Naive thymus-derived CD4-positive, alpha-beta T cell (primary cell): Measurements from ENCODE around the gene CIDEB. TPM values are rescaled to one million over a fixed set of nuclear protein-coding genes. Genes with fewer than 3 reads are reported as not detected.

ENCODE experiments used
- ATAC-seq: fragments of 150-1000 bp; cut with Tn5 transposase; 2 replicates; pipeline ENCODE4 v1.10.0; 2021; ENCODE audit warnings: mild to moderate bottlenecking, moderate library complexity
- CTCF ChIA-PET: fragments of 350-600 bp; sonication (Branson Sonifier 250); formaldehyde crosslinking; loops from one replicate; lab custom pipeline; 2021; ENCODE audit warnings: antibody characterized with exemption; lab: Charles Lee
- POLR2A ChIA-PET: fragments of 350-600 bp; sonication (Branson Sonifier 250); formaldehyde crosslinking; loops from one replicate; lab custom pipeline; 2021; ENCODE audit warnings: antibody characterized with exemption, inconsistent platforms; lab: Charles Lee
- DNase-seq, 9 donors: peaks; one replicate each; pipeline versions ENCODE4 v3.0.0 to v3.0.0-alpha.2; 2020 to 2022; ENCODE audit warnings: mixed read lengths in 1 of 9
- H3K27ac ChIP-seq: one replicate; pipeline ENCODE4 v1.7.0; 2013; ENCODE audit warnings: mild to moderate bottlenecking, low read depth, low read length, moderate library complexity
- H3K27me3 ChIP-seq, 2 donors: one replicate each; pipeline ENCODE4 v1.7.0; 2013; ENCODE audit warnings: low read length in 2 of 2, mild to moderate bottlenecking in 2 of 2, moderate library complexity in 2 of 2; ENCODE audit not compliant: control insufficient read depth in 2 of 2, insufficient read depth in 2 of 2
- H3K36me3 ChIP-seq, 3 experiments: 1 replicate in 2 of 3; 2 replicates in 1 of 3; pipeline ENCODE4 v1.7.0; 2013; ENCODE audit warnings: low read length in 3 of 3, mild to moderate bottlenecking in 3 of 3, moderate library complexity in 1 of 3; ENCODE audit not compliant: insufficient read depth in 3 of 3, control insufficient read depth in 2 of 3
- H3K4me1 ChIP-seq, 2 donors: one replicate each; pipeline ENCODE4 v1.7.0; 2013; ENCODE audit warnings: low read length in 2 of 2, mild to moderate bottlenecking in 2 of 2, moderate library complexity in 1 of 2; ENCODE audit not compliant: control insufficient read depth in 2 of 2, insufficient read depth in 2 of 2
- H3K4me3 ChIP-seq: 2 replicates; pipeline ENCODE4 v1.7.0; 2013; ENCODE audit warnings: mild to moderate bottlenecking, low read length
- H3K9me3 ChIP-seq, 3 experiments: 1 replicate in 2 of 3; 2 replicates in 1 of 3; pipeline ENCODE4 v1.7.0; 2013; ENCODE audit warnings: low read length in 3 of 3; ENCODE audit not compliant: control insufficient read depth in 2 of 3
- H3K27ac Mint-ChIP-seq, 9 donors: one replicate each; pipeline ENCODE4 v1.8.0; 2020 to 2022; ENCODE audit warnings: mixed read lengths in 9 of 9, mild to moderate bottlenecking in 8 of 9, moderate library complexity in 5 of 9, inconsistent platforms in 2 of 9
- H3K27me3 Mint-ChIP-seq, 5 donors: one replicate each; pipeline ENCODE4 v1.8.0; 2021 to 2022; ENCODE audit warnings: mixed read lengths in 5 of 5, mild to moderate bottlenecking in 1 of 5
- H3K36me3 Mint-ChIP-seq, 5 donors: one replicate each; pipeline ENCODE4 v1.8.0; 2020 to 2022; ENCODE audit warnings: mixed read lengths in 5 of 5, mild to moderate bottlenecking in 3 of 5, inconsistent platforms in 1 of 5
- H3K4me1 Mint-ChIP-seq, 7 donors: one replicate each; pipeline ENCODE4 v1.8.0; 2020 to 2022; ENCODE audit warnings: mixed read lengths in 7 of 7, mild to moderate bottlenecking in 3 of 7, inconsistent platforms in 1 of 7
- H3K4me3 Mint-ChIP-seq, 10 donors: one replicate each; pipeline ENCODE4 v1.8.0; 2020 to 2022; ENCODE audit warnings: mild to moderate bottlenecking in 10 of 10, mixed read lengths in 10 of 10, moderate library complexity in 6 of 10, inconsistent platforms in 2 of 10
- H3K9me3 Mint-ChIP-seq, 11 donors: one replicate each; pipeline ENCODE4 v1.8.0; 2020 to 2022; ENCODE audit warnings: mixed read lengths in 11 of 11, mild to moderate bottlenecking in 4 of 11, inconsistent platforms in 1 of 11, moderate library complexity in 1 of 11
- intact Hi-C, 2 donors: fragments of 100-400 bp; cut with micrococcal nuclease; formaldehyde crosslinking; loops; one replicate each; pipeline ENCODE4 v1.15.1; 2023
- polyA plus RNA-seq, 2 donors: library from polyadenylated mRNA; unstranded; fragments of 300-500 nt; fragmentation: Illumina TruSeq; gene quantifications; one replicate each; pipeline ENCODE4 v1.2.3, GENCODE V29; 2021
- total RNA-seq, 6 experiments: library from RNA in 5 of 6; stranded (reverse) in 5 of 6; gene quantifications; 1 replicate in 5 of 6; 2 replicates in 1 of 6; pipeline ENCODE4 v1.2.3 and lab custom pipeline; 2021 to 2026

CIDEB gene
- total and polyA plus RNA-seq, 7 experiments from 2014 or later, result 16.4 to 31.5 (median 19.3) TPM

GRCh38 chr14:24308342-24309124, 756 bp upstream of the CIDEB start:
- ATAC-seq, result no peak
- Histone ChIP-seq H3K36me3 (peaks cover 15 to 43% (median 26%) of the 10 kb centered on the region in 3 experiments), H3K27me3 (no peaks in the 10 kb centered on the region), H3K9me3 (no peaks in the 10 kb centered on the region), H3K4me1 (peaks cover 41 to 46% of the 10 kb centered on the region in 2 donors), H3K27ac (no peak overlapping the region), H3K4me3 (no peak overlapping the region)
- Mint-ChIP-seq H3K27ac (peak overlapping the region; percentile 15 to 90 (median 79)), H3K4me1 (peaks cover 37 to 56% (median 51%) of the 10 kb centered on the region in 7 donors), H3K9me3 (peaks cover 0 to 2% (median 0%) of the 10 kb centered on the region in 11 donors), H3K36me3 (peaks cover 6 to 35% (median 19%) of the 10 kb centered on the region in 5 donors), H3K4me3 (peak overlapping the region in 7 of 10 donors; percentile 3 to 73 (median 49)), H3K27me3 (no peaks in the 10 kb centered on the region)
- ChIA-PET POLR2A (interaction anchor here (0.5 to 8.8 kb wide), 11 partner anchors 8 to 301 kb away, joined by 3 to 79 read pairs (median 5); partner anchors contain the start of genes CBLN3, DHRS1, KHNYN and MDP1), CTCF (interaction anchor here (0.7 to 5.8 kb wide), 21 partner anchors 10 to 229 kb away, joined by 3 to 47 read pairs (median 5); partner anchors contain the start of genes CHMP4A, DHRS1, NOP9 and SDR39U1)
- DNase-seq, result no peak
- intact Hi-C loops, result loop anchor here (1.0 kb wide), 6 partner anchors 9 to 147 kb away; partner anchors contain the start of genes CHMP4A (in 1 of the 2), DHRS1 (in 1 of the 2), IRF9 (in 1 of the 2) and NOP9 (in 1 of the 2)

- Mint-ChIP-seq H3K9me3 (peaks cover 0 to 2% (median 0%) of the 10 kb centered on the region in 11 donors), H3K36me3 (peaks cover 6 to 45% (median 19%) of the 10 kb centered on the region in 5 donors), H3K4me1 (peaks cover 23 to 44% (median 40%) of the 10 kb centered on the region in 7 donors), H3K4me3 (peak overlapping the region in 1 of 10 donors; percentile 25), H3K27ac (peak overlapping the region in 4 of 9 donors; percentile 2 to 56 (median 46)), H3K27me3 (no peaks in the 10 kb centered on the region)
- CTCF ChIA-PET, result interaction anchor here (0.6 to 5.8 kb wide), 19 partner anchors 9 to 1709 kb away, joined by 3 to 47 read pairs (median 5); partner anchors contain the start of genes ABHD4, DHRS1, NOP9 and SDR39U1
- no peak overlapping the region for H3K27ac ChIP-seq
- H3K4me3 ChIP-seq, result no peak overlapping the region
- no peak for DNase-seq
- H3K4me1 ChIP-seq, result peaks cover 28 to 33% of the 10 kb centered on the region in 2 donors
- H3K27me3 ChIP-seq, result no peaks in the 10 kb centered on the region
- ATAC-seq, result no peak
- POLR2A ChIA-PET, result interaction anchor here (0.9 to 8.8 kb wide), 5 partner anchors 36 to 193 kb away, joined by 3 to 54 read pairs (median 3); partner anchors contain the start of genes CBLN3, DCAF11, KHNYN and NRL
- peaks cover 21 to 57% (median 36%) of the 10 kb centered on the region in 3 experiments for H3K36me3 ChIP-seq
- intact Hi-C loops, result no loop called here
- H3K9me3 ChIP-seq, result no peaks in the 10 kb centered on the region
Measured at GRCh38 chr14:24307156-24307574, 612 bp downstream of the CIDEB start.

- intact Hi-C loops, result no loop called here
- ChIA-PET POLR2A (interaction anchor here (0.6 to 8.7 kb wide), 2 partner anchors 62 to 93 kb away, joined by 3 to 125 read pairs; partner anchors contain the start of gene TINF2), CTCF (interaction anchor here (1.0 to 1.1 kb wide), 2 partner anchors 10 to 351 kb away, joined by 3 to 5 read pairs; partner anchors contain the start of gene DHRS4)
- Histone ChIP-seq H3K27me3 (no peaks in the 10 kb centered on the region), H3K27ac (no peak overlapping the region), H3K4me3 (no peak overlapping the region), H3K36me3 (peaks cover 30 to 72% (median 41%) of the 10 kb centered on the region in 3 experiments), H3K9me3 (no peaks in the 10 kb centered on the region), H3K4me1 (peaks cover 26% of the 10 kb centered on the region in 2 donors)
- H3K27me3 Mint-ChIP-seq, result no peaks in the 10 kb centered on the region
- H3K9me3 Mint-ChIP-seq, result peaks cover 0 to 5% (median 0%) of the 10 kb centered on the region in 11 donors
- peaks cover 6 to 53% (median 19%) of the 10 kb centered on the region in 5 donors for H3K36me3 Mint-ChIP-seq
- H3K4me1 Mint-ChIP-seq, result peaks cover 18 to 49% (median 44%) of the 10 kb centered on the region in 7 donors
- ATAC-seq (no peak), DNase-seq (no peak)
- no peak overlapping the region for H3K4me3 Mint-ChIP-seq
- peak overlapping the region in 1 of 9 donors; percentile 8 for H3K27ac Mint-ChIP-seq
Measured at GRCh38 chr14:24304019-24304387, 3.8 kb downstream of the CIDEB start.

- Histone ChIP-seq H3K27me3 (no peaks in the 10 kb centered on the region), H3K4me3 (peak overlapping the region; percentile 83), H3K27ac (peak overlapping the region; percentile 97), H3K4me1 (peaks cover 19 to 43% of the 10 kb centered on the region in 2 donors), H3K9me3 (no peaks in the 10 kb centered on the region), H3K36me3 (peaks cover 30 to 58% (median 40%) of the 10 kb centered on the region in 3 experiments)
- ATAC-seq (no peak), DNase-seq (no peak)
- Mint-ChIP-seq H3K4me1 (peaks cover 23 to 63% (median 55%) of the 10 kb centered on the region in 7 donors), H3K27ac (peak overlapping the region; percentile 89 to 98 (median 95)), H3K4me3 (peak overlapping the region; percentile 89 to 97 (median 94)), H3K36me3 (peaks cover 0 to 45% (median 21%) of the 10 kb centered on the region in 5 donors), H3K9me3 (peaks cover 0 to 5% (median 0%) of the 10 kb centered on the region in 11 donors), H3K27me3 (no peaks in the 10 kb centered on the region)
- ChIA-PET CTCF (interaction anchor here (0.9 to 9.4 kb wide), 10 partner anchors 8 to 136 kb away, joined by 3 to 140 read pairs (median 6); partner anchors contain the start of genes CIDEB, LTB4R, LTB4R2 and MDP1), POLR2A (interaction anchor here (0.5 to 8.7 kb wide), 20 partner anchors 10 to 130 kb away, joined by 3 to 125 read pairs (median 4); partner anchors contain the start of genes CIDEB, GMPR2, KHNYN and LTB4R)
- intact Hi-C loops, result no loop called here
Measured at GRCh38 chr14:24300326-24300980, 7.3 kb downstream of the CIDEB start.

GRCh38 chr14:24299255-24300191, 8.3 kb downstream of the CIDEB start, which contains the start of the genes DHRS1 and NOP9:
DHRS1 (minus strand) TSS chr14:24299780; CDS start chr14:24299106, 674 bp downstream.
NOP9 (plus strand) TSS chr14:24299850; CDS start chr14:24299955, 105 bp downstream.
- peak within 1 kb of the TSS; percentile 83 for H3K4me3 ChIP-seq
- intact Hi-C loops, result loop anchor here (1.0 to 5.0 kb wide), 13 partner anchors 9 to 287 kb away; partner anchors contain the start of genes RABGGTA (in 2 of the 2), CHMP4A (in 1 of the 2), DCAF11 (in 1 of the 2) and GMPR2 (in 1 of the 2)
- CTCF ChIA-PET, result interaction anchor here (0.9 to 9.4 kb wide), 12 partner anchors 9 to 137 kb away, joined by 3 to 140 read pairs (median 6); partner anchors contain the start of genes CIDEB, LTB4R, LTB4R2 and TINF2

More at GRCh38 chr14:24299255-24300191, 8.3 kb downstream of the CIDEB start, which contains the start of the genes DHRS1 and NOP9:
- Histone ChIP-seq H3K9me3 (no peaks in the 10 kb centered on the region), H3K4me1 (peaks cover 19 to 43% of the 10 kb centered on the region in 2 donors), H3K27me3 (no peaks in the 10 kb centered on the region), H3K27ac (peak within 1 kb of the TSS; percentile 97), H3K36me3 (peaks cover 24 to 50% (median 37%) of the 10 kb centered on the region in 3 experiments)
- peak; percentile 93 for ATAC-seq
- peak; percentile 86 to 95 (median 92) for DNase-seq
- H3K4me1 Mint-ChIP-seq, result peaks cover 28 to 67% (median 55%) of the 10 kb centered on the region in 7 donors
- H3K36me3 Mint-ChIP-seq, result peaks cover 0 to 41% (median 13%) of the 10 kb centered on the region in 5 donors
- H3K4me3 Mint-ChIP-seq, result peak within 1 kb of the TSS; percentile 89 to 97 (median 94)
- H3K27me3 Mint-ChIP-seq, result no peaks in the 10 kb centered on the region
- H3K27ac Mint-ChIP-seq, result peak within 1 kb of the TSS; percentile 91 to 98 (median 96)
- POLR2A ChIA-PET, result interaction anchor here (0.6 to 8.7 kb wide), 23 partner anchors 9 to 131 kb away, joined by 3 to 125 read pairs (median 4); partner anchors contain the start of genes CIDEB, GMPR2, IPO4 and KHNYN
- H3K9me3 Mint-ChIP-seq, result peaks cover 0 to 5% (median 0%) of the 10 kb centered on the region in 11 donors
